Heart left ventricle (tissue), 16 donors: ENCODE results near the gene OVCH1. TPM values are rescaled to one million over a fixed set of nuclear protein-coding genes. Genes with fewer than 3 reads are reported as not detected.

Source experiments
- ATAC-seq, 4 donors: fragments of 200-7000 bp; cut with Tn5 transposase; one replicate each; pipeline ENCODE4 v1.9.1; 2020 to 2022; ENCODE audit warnings: moderate library complexity in 4 of 4, mild to moderate bottlenecking in 3 of 4, moderate number of reproducible peaks in 1 of 4
- DNase-seq, 5 donors: peaks; one replicate each; pipeline ENCODE4 v3.0.0-alpha.2; 2020
- H3K27ac ChIP-seq, 12 donors: fragments of 200-600 bp; sonication (generic) in 4 of 12; one replicate each; pipeline versions ENCODE4 v1.5.0 to v1.8.0; 2016 to 2022; ENCODE audit warnings: mild to moderate bottlenecking in 2 of 12
- H3K27me3 ChIP-seq, 9 donors: fragments of 200-600 bp; sonication (generic) in 2 of 9; one replicate each; pipeline versions ENCODE4 v1.5.1 to v1.8.0; 2016 to 2022; ENCODE audit warnings: mild to moderate bottlenecking in 3 of 9
- H3K36me3 ChIP-seq, 9 donors: fragments of 200-600 bp; sonication (generic) in 2 of 9; one replicate each; pipeline versions ENCODE4 v1.5.0 to v1.8.0; 2018 to 2022; ENCODE audit warnings: mild to moderate bottlenecking in 2 of 9
- H3K4me1 ChIP-seq, 12 donors: fragments of 200-600 bp; sonication (generic) in 4 of 12; one replicate each; pipeline versions ENCODE4 v1.5.0 to v1.8.0; 2016 to 2022; ENCODE audit warnings: mild to moderate bottlenecking in 3 of 12
- H3K4me3 ChIP-seq, 12 donors: fragments of 200-600 bp; sonication (generic) in 4 of 12; one replicate each; pipeline versions ENCODE4 v1.5.0 to v1.8.0; 2017 to 2022; ENCODE audit warnings: mild to moderate bottlenecking in 9 of 12, moderate library complexity in 4 of 12
- H3K9me3 ChIP-seq, 12 donors: fragments of 200-600 bp; sonication (generic) in 4 of 12; one replicate each; pipeline versions ENCODE4 v1.5.0 to v1.8.0; 2016 to 2022; ENCODE audit warnings: mild to moderate bottlenecking in 1 of 12
- CTCF ChIP-seq, 12 donors: fragments of 200-600 bp; sonication (generic) in 4 of 12; IDR thresholded peaks; one replicate each; pipeline versions ENCODE4 v1.5.0 to v1.8.0; 2018 to 2022; ENCODE audit warnings: antibody characterized with exemption in 12 of 12, mild to moderate bottlenecking in 5 of 12
- POLR2A ChIP-seq, 2 donors: fragments of 450-650 bp; IDR thresholded peaks; one replicate each; pipeline ENCODE4 v1.6.1; 2017; ENCODE audit warnings: antibody characterized with exemption in 2 of 2, mild to moderate bottlenecking in 2 of 2, moderate library complexity in 2 of 2
- WGBS, 4 donors: extraction: QIAGEN DNeasy Blood & Tissue Kit in 2 of 4; methylation state at CpG; one replicate each; pipeline versions ENCODE4 v1.1.5 to v1.1.7; 2013 to 2018; 5-methylcytosine and 5-hydroxymethylcytosine counted together
- intact Hi-C, 10 donors: fragments of 100-400 bp; cut with DNase I; formaldehyde crosslinking; loops; one replicate each; pipeline versions ENCODE4 v1.11.1 to v1.14.2; 2022
- polyA plus RNA-seq, 2 donors: library from polyadenylated mRNA; stranded (reverse); fragments of 200-250 nt; gene quantifications; one replicate each; pipeline ENCODE4 v1.2.3, GENCODE V29; 2013
- total RNA-seq, 9 donors: library from RNA; depleted of rRNA in 2 of 9; stranded (reverse); fragments of >200 nt in 2 of 9; fragmentation: NEBNext Ultra II Directional in 3 of 9; extraction: Animal tissue kit (Norgen Biotek cat#: 25700) in 3 of 9; gene quantifications; one replicate each; pipeline versions ENCODE4 v1.1.0 to v1.2.4, GENCODE V29; 2016 to 2023
- donor health status: ischemic (EF 13 %, LVEDD 7.1; RV severe dilation, severe dysfunction).
- donor health status: healthy with polysubstance abuse.
- donor health status: DM: no; HTN: yes; CAD: no.
- donor health status: DM: no; HTN: no; CAD: no.
- donor health status: ischemic (EF 25% LVEDD 6.9; RV normal size, moderate dysfunction).
- donor health status: ischemic (EF 25% LVEDD 5.7; RV mildly dilated, moderate dysfunction).
- donor health status: healthy.
- donor health status: DM: yes; HTN: yes; CAD: no.
- donor health status: ischemic (EF 35%, LVEDD 5.7; RV mildly dilated, moderate dysfunction).
- donor health status: nonischemic (EF 11% LVEDD 7.7; RV severe dilation, severe dysfunction).
- donor health status: DM: yes; HTN: yes; CAD: no.
- donor health status: PGD.
- donor health status: ischemic (EF 29% LVEDD 5.4; RV normal size, mild dysfunction).
- donor health status: nonischemic (EF 23%, LVEDD 6.1; RV moderate dilation, normal function).

The OVCH1 gene
- total and polyA plus RNA-seq, 11 donors, result 0.09 to 0.18 (median 0.13) TPM; not detected in 7

- H3K36me3 ChIP-seq, result peaks cover 0 to 28% (median 10%) of the 10 kb centered on the region in 9 donors
- H3K4me3 ChIP-seq, result no peak overlapping the region
- TF ChIP-seq CTCF (IDR thresholded peaks at IDR 0.05) (no peak), POLR2A (IDR thresholded peaks at IDR 0.05) (no peak)
- DNase-seq (no peak), ATAC-seq (no peak)
- 43 to 71% (median 51%) methylated on average over 4 of the region's 4 CpGs for WGBS, 4 donors
- H3K27ac ChIP-seq, result no peak overlapping the region
- no peaks in the 10 kb centered on the region for H3K4me1 ChIP-seq
- intact Hi-C loops, result loop anchor here in 2 of 10 donors (10.0 kb wide), 3 partner anchors 661 to 1001 kb away; no protein-coding TSS in a partner anchor
- no peaks in the 10 kb centered on the region for H3K27me3 ChIP-seq
- H3K9me3 ChIP-seq, result no peaks in the 10 kb centered on the region
Measured at GRCh38 chr12:29533815-29534489, 36.5 kb upstream of the OVCH1 start.

GRCh38 chr12:29531471-29531870, 34.0 kb upstream of the OVCH1 start:
- Histone ChIP-seq H3K36me3 (peaks cover 0 to 28% (median 10%) of the 10 kb centered on the region in 9 donors), H3K27ac (no peak overlapping the region), H3K4me1 (peaks cover 0 to 11% (median 0%) of the 10 kb centered on the region in 12 donors), H3K4me3 (no peak overlapping the region), H3K27me3 (no peaks in the 10 kb centered on the region), H3K9me3 (no peaks in the 10 kb centered on the region)
- no peak for TF ChIP-seq CTCF (IDR thresholded peaks at IDR 0.05)
- TF ChIP-seq POLR2A (IDR thresholded peaks at IDR 0.05), result no peak
- intact Hi-C loops, result loop anchor here in 2 of 10 donors (10.0 kb wide), 3 partner anchors 663 to 1003 kb away; no protein-coding TSS in a partner anchor
- WGBS, 4 donors, result 73 to 91% (median 81%) methylated on average over 1 of the region's 1 CpG
- DNase-seq, result no peak
- ATAC-seq, result no peak

GRCh38 chr12:29530436-29530835, 33.0 kb upstream of the OVCH1 start:
- Histone ChIP-seq H3K4me3 (no peak overlapping the region), H3K36me3 (peaks cover 0 to 17% (median 9%) of the 10 kb centered on the region in 9 donors), H3K9me3 (no peaks in the 10 kb centered on the region), H3K27me3 (no peaks in the 10 kb centered on the region), H3K4me1 (peaks cover 0 to 11% (median 0%) of the 10 kb centered on the region in 12 donors), H3K27ac (no peak overlapping the region)
- DNase-seq (no peak), ATAC-seq (no peak)
- WGBS, 4 donors, result 93 to 97% (median 94%) methylated on average over 4 of the region's 4 CpGs
- intact Hi-C loops, result loop anchor here in 2 of 10 donors (10.0 kb wide), 3 partner anchors 664 to 1004 kb away; no protein-coding TSS in a partner anchor
- TF ChIP-seq POLR2A (IDR thresholded peaks at IDR 0.05) (no peak), CTCF (IDR thresholded peaks at IDR 0.05) (no peak)

GRCh38 chr12:29528161-29528560, 30.7 kb upstream of the OVCH1 start:
- H3K27ac ChIP-seq, result no peak overlapping the region
- TF ChIP-seq CTCF (IDR thresholded peaks at IDR 0.05) (no peak), POLR2A (IDR thresholded peaks at IDR 0.05) (no peak)
- H3K4me1 ChIP-seq, result peaks cover 0 to 11% (median 0%) of the 10 kb centered on the region in 12 donors
- peak in 3 of 4 donors; percentile 7 to 84 (median 64) for ATAC-seq
- H3K27me3 ChIP-seq, result no peaks in the 10 kb centered on the region
- peak in 1 of 5 donors; percentile 37 for DNase-seq
- 45 to 53% (median 49%) methylated on average over 4 of the region's 4 CpGs for WGBS, 4 donors
- peaks cover 0 to 9% (median 0%) of the 10 kb centered on the region in 9 donors for H3K36me3 ChIP-seq
- H3K9me3 ChIP-seq, result no peaks in the 10 kb centered on the region
- intact Hi-C loops, result loop anchor here in 3 of 10 donors (10.0 kb wide), 2 partner anchors 757 to 1277 kb away; no protein-coding TSS in a partner anchor
- H3K4me3 ChIP-seq, result no peak overlapping the region
